Activated CD8-positive, alpha-beta T cell treated with anti-CD3 and anti-CD28 coated beads for 36 hours (primary cell): Measurements from ENCODE around the gene RTBDN. TPM values are rescaled to one million over a fixed set of nuclear protein-coding genes. Genes with fewer than 3 reads are reported as not detected.
A peak's percentile ranks its signal among the peaks of the same experiment; 100 is the strongest.

Experiments
- ATAC-seq: fragments of 200-7000 bp; cut with Tn5 transposase; one replicate; pipeline ENCODE4 v1.10.0; 2021; ENCODE audit warnings: mild to moderate bottlenecking, moderate library complexity
- CTCF ChIA-PET: fragments of 350-600 bp; sonication (Branson Sonifier 250); formaldehyde crosslinking; loops from one replicate; lab custom pipeline; 2021; ENCODE audit warnings: antibody characterized with exemption; lab: Charles Lee
- POLR2A ChIA-PET: fragments of 350-600 bp; sonication (Branson Sonifier 250); formaldehyde crosslinking; loops from one replicate; lab custom pipeline; 2021; ENCODE audit warnings: antibody characterized with exemption; lab: Charles Lee
- DNase-seq: peaks from one replicate; pipeline ENCODE4 v3.0.0-alpha.2; 2020
- H3K27ac Mint-ChIP-seq: one replicate; pipeline ENCODE4 v1.8.0; 2021; ENCODE audit warnings: mild to moderate bottlenecking, mixed read lengths
- H3K27me3 Mint-ChIP-seq: one replicate; pipeline ENCODE4 v1.8.0; 2021; ENCODE audit warnings: mixed read lengths
- H3K36me3 Mint-ChIP-seq: one replicate; pipeline ENCODE4 v1.8.0; 2021; ENCODE audit warnings: low read depth, mixed read lengths
- H3K4me1 Mint-ChIP-seq: one replicate; pipeline ENCODE4 v1.8.0; 2021; ENCODE audit warnings: low read depth, mixed read lengths
- H3K4me3 Mint-ChIP-seq: one replicate; pipeline ENCODE4 v1.8.0; 2021; ENCODE audit warnings: mild to moderate bottlenecking, moderate library complexity, mixed read lengths
- H3K9me3 Mint-ChIP-seq: one replicate; pipeline ENCODE4 v1.8.0; 2021; ENCODE audit warnings: mixed read lengths
- intact Hi-C: fragments of 100-400 bp; cut with micrococcal nuclease; formaldehyde crosslinking; loops from one replicate; pipeline ENCODE4 v1.10.0; 2022
- total RNA-seq, 2 experiments: library from RNA; stranded (reverse); gene quantifications; one replicate each; pipeline ENCODE4 v1.2.3, GENCODE V29; 2021
- TF ChIP-seq, protein P1 (sequence below): fragments of 200-600 bp; IDR thresholded peaks from one replicate; pipeline ENCODE4 v1.8.0; 2022; ENCODE audit warnings: antibody characterized with exemption, mild to moderate bottlenecking

RTBDN gene
- total RNA-seq, 2 experiments from 2014 or later, result not detected

GRCh38 chr19:12783291-12783848, 51.0 kb downstream of the RTBDN start:
- Mint-ChIP-seq H3K9me3 (no peaks in the 10 kb centered on the region), H3K4me3 (peak overlapping the region; percentile 75), H3K27me3 (no peaks in the 10 kb centered on the region), H3K36me3 (no peaks in the 10 kb centered on the region), H3K4me1 (peaks cover 35% of the 10 kb centered on the region), H3K27ac (no peak overlapping the region)
- ChIA-PET CTCF (interaction anchor here (0.7 to 9.2 kb wide), 4 partner anchors 13 to 63 kb away, joined by 3 to 326 read pairs (median 3); partner anchors contain the start of genes JUNB, PRDX2 and THSD8), POLR2A (interaction anchor here (0.6 to 3.9 kb wide), 10 partner anchors 7 to 1045 kb away, joined by 3 to 97 read pairs (median 6); partner anchors contain the start of genes CALR, GET3, JUNB and PRDX2)
- intact Hi-C loops, result no loop called here
- DNase-seq (peak; percentile 94), ATAC-seq (peak; percentile 36)
- TF ChIP-seq, protein P1, sequence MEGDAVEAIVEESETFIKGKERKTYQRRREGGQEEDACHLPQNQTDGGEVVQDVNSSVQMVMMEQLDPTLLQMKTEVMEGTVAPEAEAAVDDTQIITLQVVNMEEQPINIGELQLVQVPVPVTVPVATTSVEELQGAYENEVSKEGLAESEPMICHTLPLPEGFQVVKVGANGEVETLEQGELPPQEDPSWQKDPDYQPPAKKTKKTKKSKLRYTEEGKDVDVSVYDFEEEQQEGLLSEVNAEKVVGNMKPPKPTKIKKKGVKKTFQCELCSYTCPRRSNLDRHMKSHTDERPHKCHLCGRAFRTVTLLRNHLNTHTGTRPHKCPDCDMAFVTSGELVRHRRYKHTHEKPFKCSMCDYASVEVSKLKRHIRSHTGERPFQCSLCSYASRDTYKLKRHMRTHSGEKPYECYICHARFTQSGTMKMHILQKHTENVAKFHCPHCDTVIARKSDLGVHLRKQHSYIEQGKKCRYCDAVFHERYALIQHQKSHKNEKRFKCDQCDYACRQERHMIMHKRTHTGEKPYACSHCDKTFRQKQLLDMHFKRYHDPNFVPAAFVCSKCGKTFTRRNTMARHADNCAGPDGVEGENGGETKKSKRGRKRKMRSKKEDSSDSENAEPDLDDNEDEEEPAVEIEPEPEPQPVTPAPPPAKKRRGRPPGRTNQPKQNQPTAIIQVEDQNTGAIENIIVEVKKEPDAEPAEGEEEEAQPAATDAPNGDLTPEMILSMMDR, result peak; percentile 28

DNA sequence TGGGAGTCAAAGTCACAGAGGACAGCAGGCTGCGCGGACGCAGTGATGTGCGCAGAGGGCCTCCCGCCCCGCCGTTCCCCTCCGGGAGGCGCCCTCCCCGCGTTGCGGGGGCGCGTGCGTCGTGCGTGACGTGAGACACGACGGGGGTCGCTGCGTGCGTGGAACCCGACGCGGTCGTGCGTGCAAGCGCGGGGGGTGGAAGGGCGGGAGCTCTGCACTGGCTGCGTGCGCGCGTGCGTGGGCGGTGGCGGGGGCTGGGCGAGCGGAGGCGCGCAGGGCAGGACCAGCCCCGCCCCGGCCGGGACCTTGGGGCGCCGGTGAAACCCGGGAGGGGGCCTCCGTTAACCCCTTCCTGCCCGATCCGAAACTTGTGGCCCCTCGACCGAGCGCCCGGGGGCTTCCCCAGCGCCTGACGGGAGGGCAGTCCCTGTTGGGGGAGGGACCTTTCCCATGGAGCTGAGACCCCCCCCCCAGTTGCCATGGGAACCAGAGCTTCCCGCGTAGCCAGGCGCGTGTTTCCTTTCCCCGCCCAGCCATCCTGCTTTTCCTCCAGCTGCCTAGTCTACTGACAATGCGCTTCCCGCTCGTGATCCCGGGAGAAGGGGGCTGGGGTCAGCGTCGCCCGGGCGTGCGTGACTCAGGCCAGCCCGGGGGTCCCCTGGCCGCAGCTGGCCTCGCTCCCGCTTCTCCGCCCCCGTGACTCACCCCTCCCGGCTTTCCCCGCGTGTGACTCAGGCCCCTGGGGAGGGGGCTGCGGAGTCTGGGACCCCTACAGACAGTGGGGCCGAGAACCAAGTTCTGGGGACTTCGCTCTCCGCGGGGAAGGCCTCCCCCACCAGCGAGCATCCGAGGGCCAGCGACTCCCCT, 51.7 kb downstream of the RTBDN start:
- intact Hi-C loops, result no loop called here
- H3K36me3 Mint-ChIP-seq, result no peaks in the 10 kb centered on the region
- H3K27ac Mint-ChIP-seq, result no peak overlapping the region
- CTCF ChIA-PET, result interaction anchor here (0.7 to 9.2 kb wide), 6 partner anchors 14 to 115 kb away, joined by 3 to 326 read pairs (median 3); partner anchors contain the start of genes JUNB, PRDX2 and THSD8
- H3K4me1 Mint-ChIP-seq, result peaks cover 31% of the 10 kb centered on the region
- TF ChIP-seq, protein P1, result no peak
- peak overlapping the region; percentile 75 for H3K4me3 Mint-ChIP-seq
- POLR2A ChIA-PET, result interaction anchor here (0.6 to 3.9 kb wide), 12 partner anchors 8 to 1044 kb away, joined by 3 to 97 read pairs (median 4); partner anchors contain the start of genes CALR, GET3, JUNB and PRDX2
- H3K27me3 Mint-ChIP-seq, result no peaks in the 10 kb centered on the region
- ATAC-seq, result peak; percentile 43
- DNase-seq, result peak; percentile 93
- H3K9me3 Mint-ChIP-seq, result no peaks in the 10 kb centered on the region

GRCh38 chr19:12782174-12782423, 52.3 kb downstream of the RTBDN start:
- Mint-ChIP-seq H3K36me3 (no peaks in the 10 kb centered on the region), H3K9me3 (no peaks in the 10 kb centered on the region), H3K4me3 (peak overlapping the region; percentile 75), H3K27me3 (no peaks in the 10 kb centered on the region), H3K4me1 (peaks cover 36% of the 10 kb centered on the region), H3K27ac (no peak overlapping the region)
- ChIA-PET POLR2A (interaction anchor here (0.6 to 3.9 kb wide), 10 partner anchors 8 to 183 kb away, joined by 3 to 97 read pairs (median 6); partner anchors contain the start of genes GET3, JUNB, PRDX2 and THSD8), CTCF (interaction anchor here (0.7 to 9.2 kb wide), 3 partner anchors 14 to 115 kb away, joined by 3 to 326 read pairs (median 3); partner anchors contain the start of genes JUNB, PRDX2 and THSD8)
- ATAC-seq (no peak), DNase-seq (no peak)
- TF ChIP-seq, protein P1, result no peak
- intact Hi-C loops, result no loop called here

DNA sequence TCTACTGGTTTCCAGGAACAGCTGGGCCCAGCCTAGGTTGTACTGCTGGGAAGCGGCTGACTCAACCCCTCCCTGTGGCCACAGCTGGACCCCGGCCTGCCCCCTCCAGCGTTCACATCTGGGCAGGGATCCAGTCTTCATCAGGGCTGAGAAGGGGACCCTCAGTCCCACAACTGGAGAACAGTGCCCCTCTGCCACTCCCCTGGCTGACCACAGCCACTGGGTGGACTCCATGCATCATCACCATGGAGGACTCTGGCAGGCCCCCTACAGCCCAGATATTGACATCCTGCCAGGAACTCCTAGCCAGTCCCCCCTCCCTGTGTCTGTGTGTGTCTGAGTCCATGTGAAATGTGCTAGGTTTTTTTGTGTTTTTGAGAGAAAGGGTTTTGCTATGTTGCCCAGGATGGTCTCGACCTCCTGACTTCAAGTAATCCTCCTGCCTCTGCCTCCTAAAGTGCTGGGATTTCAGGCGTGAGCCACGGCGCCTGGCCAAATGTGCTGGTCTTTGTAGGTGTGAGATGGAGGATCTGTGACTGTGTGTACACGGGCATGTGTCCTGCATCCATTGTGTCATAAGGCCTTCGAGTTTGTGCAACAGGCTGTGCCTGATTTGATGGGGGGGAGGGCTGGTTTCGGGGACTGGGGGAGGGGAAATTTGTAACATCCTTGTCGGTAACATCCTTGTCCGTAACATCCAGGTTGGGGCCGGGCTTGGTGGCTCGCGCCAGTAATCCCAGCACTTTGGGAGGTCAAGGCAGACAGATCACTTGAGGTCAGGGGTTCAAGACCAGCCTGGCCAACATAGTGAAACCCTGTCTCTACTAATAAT, 55.0 kb downstream of the RTBDN start:
- POLR2A ChIA-PET, result interaction anchor here (0.8 to 3.5 kb wide), 5 partner anchors 9 to 20 kb away, joined by 3 to 58 read pairs (median 7); partner anchors contain the start of gene JUNB
- Mint-ChIP-seq H3K4me3 (peak overlapping the region; percentile 85), H3K27me3 (no peaks in the 10 kb centered on the region), H3K27ac (peak overlapping the region; percentile 87), H3K4me1 (peaks cover 38% of the 10 kb centered on the region), H3K9me3 (no peaks in the 10 kb centered on the region), H3K36me3 (no peaks in the 10 kb centered on the region)
- TF ChIP-seq, protein P1, result no peak
- CTCF ChIA-PET, result interaction anchor here (1.4 to 9.2 kb wide), 6 partner anchors 9 to 67 kb away, joined by 6 to 326 read pairs (median 18); partner anchors contain the start of genes JUNB, PRDX2 and THSD8
- intact Hi-C loops, result loop anchor here (2.0 kb wide), 1 partner anchor 15 kb away; no protein-coding TSS in a partner anchor
- DNase-seq (peak; percentile 54), ATAC-seq (no peak)
